H1 (cell line): ENCODE measurements around the gene NUCB1. TPM values are rescaled to one million over a fixed set of nuclear protein-coding genes. Genes with fewer than 3 reads are reported as not detected.
A peak's percentile ranks its signal among the peaks of the same experiment; 100 is the strongest.

Source experiments
- CTCF ChIA-PET: fragments of 300-600 bp; sonication (Branson Sonifier 250); formaldehyde crosslinking; loops from one replicate; lab custom pipeline; 2021; ENCODE audit not compliant: partially characterized antibody; lab: Charles Lee
- POLR2A ChIA-PET: fragments of 300-600 bp; sonication (Branson Sonifier 250); formaldehyde crosslinking; loops from one replicate; lab custom pipeline; 2021; ENCODE audit warnings: inconsistent platforms; ENCODE audit not compliant: partially characterized antibody; lab: Charles Lee
- DNase-seq, 2 experiments: peaks; one replicate each; pipeline versions ENCODE4 v3.0.0 to v3.0.0-alpha.2; 2010 to 2022; ENCODE audit warnings: low spot score in 2 of 2, low read depth in 1 of 2, mixed read lengths in 1 of 2
- FAIRE-seq: peaks from 2 replicates; lab custom pipeline; 2011; peaks lifted over from hg19 to GRCh38; lab: Jason Lieb, UNC
- H2AFZ ChIP-seq: 2 replicates; pipeline ENCODE4 v1.8.1; 2012; ENCODE audit warnings: low read length, inconsistent platforms
- H2AK5ac ChIP-seq: 2 replicates; pipeline ENCODE4 v1.6.1; 2013; ENCODE audit warnings: low read depth, low read length
- H2BK120ac ChIP-seq: replicated peaks from 2 replicates; pipeline ENCODE3; 2013; ENCODE audit warnings: low read depth, low read length, inconsistent platforms
- H2BK12ac ChIP-seq: 2 replicates; pipeline ENCODE4 v1.6.1; 2013; ENCODE audit warnings: low read depth, low read length
- H2BK15ac ChIP-seq: 2 replicates; pipeline ENCODE4 v1.6.1; 2013; ENCODE audit warnings: low read length
- H2BK20ac ChIP-seq: 2 replicates; pipeline ENCODE4 v1.6.1; 2013; ENCODE audit warnings: low read length
- H2BK5ac ChIP-seq: 2 replicates; pipeline ENCODE4 v1.6.1; 2013; ENCODE audit warnings: low read depth, low read length
- H3K14ac ChIP-seq: 2 replicates; pipeline ENCODE4 v1.6.1; 2013; ENCODE audit warnings: inconsistent platforms; ENCODE audit not compliant: insufficient read length
- H3K18ac ChIP-seq: 2 replicates; pipeline ENCODE4 v1.6.1; 2013; ENCODE audit warnings: low read length; ENCODE audit errors: extremely low read depth
- H3K23ac ChIP-seq: 2 replicates; pipeline ENCODE4 v1.6.1; 2013; ENCODE audit warnings: inconsistent platforms; ENCODE audit not compliant: insufficient read length
- H3K23me2 ChIP-seq: 2 replicates; pipeline ENCODE4 v1.6.1; 2013; ENCODE audit warnings: low read depth, low read length
- H3K27ac ChIP-seq: 2 replicates; pipeline ENCODE4 v1.6.1; 2011; ENCODE audit warnings: low read depth, low read length, inconsistent platforms
- H3K27me3 ChIP-seq, 4 experiments: replicated peaks in 1 of 4; 1 replicate in 1 of 4; 2 replicates in 3 of 4; pipeline versions ENCODE4 v1.6.1 to v1.8.1; 2011 to 2013; ENCODE audit warnings: low read length in 3 of 4, mild to moderate bottlenecking in 3 of 4, inconsistent platforms in 2 of 4, mixed read lengths in 2 of 4, moderate library complexity in 1 of 4; ENCODE audit not compliant: control insufficient read depth in 3 of 4, insufficient read depth in 3 of 4; ENCODE audit errors: extremely low read depth in 1 of 4
- H3K36me3 ChIP-seq, 4 experiments: 2 replicates each; pipeline versions ENCODE4 v1.6.1 to v1.8.1; 2011 to 2013; ENCODE audit warnings: mild to moderate bottlenecking in 4 of 4, low read length in 3 of 4, moderate library complexity in 2 of 4, control low read depth in 1 of 4, inconsistent platforms in 1 of 4; ENCODE audit not compliant: insufficient read depth in 4 of 4, control insufficient read depth in 2 of 4
- H3K4ac ChIP-seq: replicated peaks from 2 replicates; pipeline ENCODE3; 2013; ENCODE audit warnings: low read length, low read depth, mixed read lengths, inconsistent platforms; ENCODE audit not compliant: insufficient read length
- H3K4me1 ChIP-seq, 4 experiments: replicated peaks in 1 of 4; 1 replicate in 1 of 4; 2 replicates in 3 of 4; pipeline versions ENCODE4 v1.6.1 to v1.8.1; 2011 to 2013; ENCODE audit warnings: low read length in 3 of 4, inconsistent platforms in 2 of 4, mixed read lengths in 1 of 4; ENCODE audit not compliant: insufficient read depth in 4 of 4, control insufficient read depth in 3 of 4
- H3K4me2 ChIP-seq, 2 experiments: 2 replicates each; pipeline versions ENCODE4 v1.6.1 to v1.8.1; 2011 to 2013; ENCODE audit warnings: low read depth in 2 of 2, low read length in 2 of 2, control low read depth in 1 of 2, inconsistent platforms in 1 of 2, mild to moderate bottlenecking in 1 of 2; ENCODE audit not compliant: insufficient read depth in 1 of 2
- H3K4me3 ChIP-seq, 4 experiments: fragments of 200-600, 300-600 bp in 1 of 4; sonication (generic), shearing (Covaris generic), sonication (Bioruptor Twin) in 1 of 4; 2 replicates each; pipeline versions ENCODE4 v1.5.1 to v1.8.1; 2011 to 2016; ENCODE audit warnings: low read length in 4 of 4, low read depth in 3 of 4, control low read depth in 2 of 4, inconsistent platforms in 2 of 4, mild to moderate bottlenecking in 2 of 4, mixed read lengths in 1 of 4, moderate library complexity in 1 of 4; ENCODE audit not compliant: insufficient read depth in 2 of 4; ENCODE audit errors: extremely low read depth in 1 of 4
- H3K56ac ChIP-seq: replicated peaks from 2 replicates; pipeline ENCODE3; 2013; ENCODE audit warnings: low read depth, mild to moderate bottlenecking, mixed read lengths, low read length, inconsistent platforms; ENCODE audit not compliant: insufficient read length
- H3K79me1 ChIP-seq: 2 replicates; pipeline ENCODE4 v1.6.1; 2013; ENCODE audit warnings: low read depth, low read length, control low read depth
- H3K79me2 ChIP-seq, 2 experiments: 2 replicates each; pipeline versions ENCODE4 v1.6.1 to v1.8.1; 2012 to 2013; ENCODE audit warnings: low read length in 2 of 2, mild to moderate bottlenecking in 2 of 2, inconsistent platforms in 1 of 2; ENCODE audit not compliant: insufficient read depth in 2 of 2, control insufficient read depth in 1 of 2
- H3K9ac ChIP-seq, 4 experiments: replicated peaks in 1 of 4; 1 replicate in 1 of 4; 2 replicates in 3 of 4; pipeline versions ENCODE4 v1.6.1 to v1.8.1; 2011 to 2013; ENCODE audit warnings: low read depth in 3 of 4, low read length in 3 of 4, control low read depth in 2 of 4, mild to moderate bottlenecking in 2 of 4, moderate library complexity in 2 of 4, inconsistent platforms in 1 of 4; ENCODE audit errors: extremely low read depth in 1 of 4
- H3K9me3 ChIP-seq, 2 experiments: 2 replicates each; pipeline versions ENCODE4 v1.6.1 to v1.8.1; 2012 to 2013; ENCODE audit warnings: mild to moderate bottlenecking in 2 of 2, moderate library complexity in 2 of 2, control low read depth in 1 of 2, inconsistent platforms in 1 of 2, low read depth in 1 of 2, low read length in 1 of 2, mixed read lengths in 1 of 2; ENCODE audit not compliant: insufficient read depth in 2 of 2
- H4K20me1 ChIP-seq, 2 experiments: replicated peaks in 1 of 2; 2 replicates each; pipeline versions ENCODE3 to v1.8.1; 2011 to 2013; ENCODE audit warnings: inconsistent platforms in 2 of 2, low read length in 2 of 2, mild to moderate bottlenecking in 1 of 2; ENCODE audit not compliant: insufficient read depth in 2 of 2, control insufficient read depth in 1 of 2
- H4K5ac ChIP-seq: 2 replicates; pipeline ENCODE4 v1.6.1; 2013; ENCODE audit warnings: low read length, low read depth, mixed read lengths, inconsistent platforms; ENCODE audit not compliant: insufficient read length
- H4K8ac ChIP-seq: 2 replicates; pipeline ENCODE4 v1.8.0; 2013; ENCODE audit warnings: mild to moderate bottlenecking, moderate library complexity, low read length, inconsistent platforms; ENCODE audit not compliant: insufficient read depth; ENCODE audit errors: extremely low read depth
- H4K91ac ChIP-seq: replicated peaks from 2 replicates; pipeline ENCODE3; 2013; ENCODE audit warnings: low read length, mixed read lengths, inconsistent platforms; ENCODE audit not compliant: insufficient read length
- BCL11A ChIP-seq, 2 experiments: IDR thresholded peaks; one replicate each; pipeline ENCODE4 v1.6.1; 2011; ENCODE audit warnings: low read depth in 2 of 2, low read length in 2 of 2, mild to moderate bottlenecking in 2 of 2
- CHD2 ChIP-seq: IDR thresholded peaks from 2 replicates; pipeline ENCODE4 v1.6.1; 2012; ENCODE audit warnings: low read length, improper control_type of control experiment
- KDM5A ChIP-seq: fragments of 200-600 bp; IDR thresholded peaks from 2 replicates; pipeline ENCODE4 v1.7.1; 2012; ENCODE audit warnings: mild to moderate bottlenecking, low read length, inconsistent platforms, mixed read lengths
- RNF2 ChIP-seq: fragments of 200-900, 300-1000 bp; sonication (generic); IDR thresholded peaks from 2 replicates; pipeline ENCODE4 v1.7.1; 2016; ENCODE audit warnings: borderline replicate concordance, low read depth, mild to moderate bottlenecking, antibody characterized with exemption, low read length; ENCODE audit not compliant: poor library complexity, severe bottlenecking; ENCODE audit errors: missing control alignments
- SIRT6 ChIP-seq: IDR thresholded peaks from one replicate; pipeline ENCODE4 v1.7.1; 2012; ENCODE audit warnings: low read length, inconsistent platforms
- SUZ12 ChIP-seq: fragments of 200-600 bp; sonication (generic); IDR thresholded peaks from 2 replicates; pipeline ENCODE4 v1.6.1; 2012; ENCODE audit warnings: mild to moderate bottlenecking, inconsistent platforms, low read length, moderate library complexity, mixed read lengths
- TBP ChIP-seq: IDR thresholded peaks from 2 replicates; pipeline ENCODE4 v1.6.1; 2011; ENCODE audit warnings: low read depth, low read length, improper control_type of control experiment
- WGBS, 2 experiments: shearing (Covaris generic) in 1 of 2; methylation state at CpG; one replicate each; pipeline versions ENCODE4 v1.1.6 to v1.1.7; 2013 to 2015; ENCODE audit warnings: low lambda C conversion rate in 2 of 2, mixed read lengths in 2 of 2, inconsistent platforms in 1 of 2, low coverage in 1 of 2, missing lambda C conversion rate in 1 of 2; ENCODE audit not compliant: insufficient replicate concordance in 2 of 2, insufficient coverage in 1 of 2, insufficient read length in 1 of 2; ENCODE audit errors: extremely low coverage in 1 of 2, missing lambda C conversion rate in 1 of 2; 5-methylcytosine and 5-hydroxymethylcytosine counted together
- polyA plus RNA-seq, 7 experiments: library from polyadenylated mRNA; depleted of rRNA in 3 of 7; stranded (reverse) in 5 of 7; unstranded in 2 of 7; fragments of >200 nt in 5 of 7; fragments of 200-250 nt in 2 of 7; gene quantifications; 1 replicate in 5 of 7; 2 replicates in 1 of 7; 4 replicates in 1 of 7; pipeline versions ENCODE4 v1.2.1 to v1.2.3, GENCODE V29; 2011 to 2013; ENCODE audit warnings: missing spikeins in 2 of 7, mixed read lengths in 2 of 7
- total RNA-seq: library from RNA; stranded (reverse); fragmentation: NEBNext Ultra II Directional; extraction: Animal tissue kit (Norgen Biotek cat#: 25700); gene quantifications from 2 replicates; pipeline ENCODE4 v1.2.1, GENCODE V29; 2021

The NUCB1 gene
- total and polyA plus RNA-seq, 2 of the 8 experiments (the other 6 are each of a cell fraction or from before 2014, with no cell fraction given) = 111 to 121 TPM

GRCh38 chr19:48883726-48884125 is 16.4 kb upstream of the NUCB1 start:
- Histone ChIP-seq H3K79me2 (no peaks in the 10 kb centered on the region), H3K27ac (no peak overlapping the region), H3K23ac (no peak overlapping the region), H3K4ac (no peak overlapping the region), H3K9ac (no peak overlapping the region), H3K9me3 (no peaks in the 10 kb centered on the region), H2BK120ac (no peak overlapping the region), H3K23me2 (no peaks in the 10 kb centered on the region), H3K18ac (no peak overlapping the region), H2BK15ac (0 out of 2 replicates have a peak overlapping the region, but pooled peaks have one; percentile 72), H3K4me3 (no peak overlapping the region), H4K5ac (no peak overlapping the region), H3K56ac (no peak overlapping the region), H4K8ac (no peak overlapping the region), H2AFZ (no peak overlapping the region), H3K4me1 (peaks cover 0 to 10% (median 0%) of the 10 kb centered on the region in 4 experiments; a peak in 2 of 7 replicates), H3K36me3 (no peaks in the 10 kb centered on the region; a peak in 1 of 8 replicates), H2BK12ac (no peak overlapping the region), H3K4me2 (no peak overlapping the region), H4K20me1 (no peaks in the 10 kb centered on the region), H2AK5ac (no peak overlapping the region), H4K91ac (no peak overlapping the region), H2BK20ac (no peak overlapping the region), H3K27me3 (no peaks in the 10 kb centered on the region), H3K14ac (no peak overlapping the region), H2BK5ac (no peak overlapping the region), H3K79me1 (no peaks in the 10 kb centered on the region)
- CTCF ChIA-PET = interaction anchor here (1.2 kb wide), 1 partner anchor 49 kb away, joined by 4 read pairs; no protein-coding TSS in a partner anchor
- no peak for TF ChIP-seq SUZ12
- no peak for TF ChIP-seq RNF2
- TF ChIP-seq BCL11A (IDR thresholded peaks at IDR 0.05; ENCODE audit: low read depth in 2 of 2, low read length in 2 of 2) = no peak
- no peak for TF ChIP-seq KDM5A
- TF ChIP-seq CHD2 = no peak
- no peak for TF ChIP-seq TBP
- TF ChIP-seq SIRT6 = no peak
- 93% methylated on average over 7 of the region's 7 CpGs; no CpG with 5 or more reads in 1 of the 2 experiments for WGBS, 2 experiments
- DNase-seq (no peak), FAIRE-seq (no peak)
- POLR2A ChIA-PET = interaction anchor here (8.3 kb wide), 1 partner anchor 10 kb away, joined by 115 read pairs; the partner anchor contains the start of gene PPP1R15A
